ENCODE data around the gene PHKG1. TPM values are rescaled to one million over a fixed set of nuclear protein-coding genes. Genes with fewer than 3 reads are reported as not detected.
"Not testable (repeated sequence)": the region's sequence is repeated elsewhere in the genome, so short reads cannot be mapped to it uniquely, and the experiment has no call there.

Gene PHKG1
- 1 to 10 TPM in 1 of 4 donors, under 1 TPM in 2, not detected in 1; 0.31 to 2.7 (median 0.57) TPM for total RNA-seq

- intact Hi-C loops (cut with DNase I): no loop called here
- Histone ChIP-seq H3K27ac (peak within 1 kb of the TSS; percentile 11 to 70 (median 66)), H3K27me3 (no peaks in the 10 kb centered on the region), H3K4me1 (peaks cover 0 to 28% (median 17%) of the 10 kb centered on the region in 3 donors), H3K36me3 (peaks cover 0 to 13% (median 3%) of the 10 kb centered on the region in 3 donors), H3K9me3 (no peaks in the 10 kb centered on the region), H3K4me3 (peak within 1 kb of the TSS in 2 of 4 donors; percentile 3 to 45)
- TF ChIP-seq POLR2A (IDR thresholded peaks at IDR 0.05): no peak
- TF ChIP-seq, protein P1, sequence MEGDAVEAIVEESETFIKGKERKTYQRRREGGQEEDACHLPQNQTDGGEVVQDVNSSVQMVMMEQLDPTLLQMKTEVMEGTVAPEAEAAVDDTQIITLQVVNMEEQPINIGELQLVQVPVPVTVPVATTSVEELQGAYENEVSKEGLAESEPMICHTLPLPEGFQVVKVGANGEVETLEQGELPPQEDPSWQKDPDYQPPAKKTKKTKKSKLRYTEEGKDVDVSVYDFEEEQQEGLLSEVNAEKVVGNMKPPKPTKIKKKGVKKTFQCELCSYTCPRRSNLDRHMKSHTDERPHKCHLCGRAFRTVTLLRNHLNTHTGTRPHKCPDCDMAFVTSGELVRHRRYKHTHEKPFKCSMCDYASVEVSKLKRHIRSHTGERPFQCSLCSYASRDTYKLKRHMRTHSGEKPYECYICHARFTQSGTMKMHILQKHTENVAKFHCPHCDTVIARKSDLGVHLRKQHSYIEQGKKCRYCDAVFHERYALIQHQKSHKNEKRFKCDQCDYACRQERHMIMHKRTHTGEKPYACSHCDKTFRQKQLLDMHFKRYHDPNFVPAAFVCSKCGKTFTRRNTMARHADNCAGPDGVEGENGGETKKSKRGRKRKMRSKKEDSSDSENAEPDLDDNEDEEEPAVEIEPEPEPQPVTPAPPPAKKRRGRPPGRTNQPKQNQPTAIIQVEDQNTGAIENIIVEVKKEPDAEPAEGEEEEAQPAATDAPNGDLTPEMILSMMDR (IDR thresholded peaks at IDR 0.05): peak in 4 of 6 experiments; percentile 10 to 55 (median 17)
- no peak for DNase-seq
- WGBS, 2 donors: 26 to 31% methylated on average over 5 to 15 of the region's 19 CpGs
Observed at GRCh38 chr7:56092789-56093531, at the start of gene PHKG1. TSS of gene PHKG1 (minus strand) at chr7:56092952. CDS start at chr7:56088941, 4,011 bp downstream.

- H3K4me1 ChIP-seq; H3K4me3 ChIP-seq; DNase-seq; H3K36me3 ChIP-seq; intact Hi-C loops (cut with DNase I); H3K27me3 ChIP-seq; H3K9me3 ChIP-seq; H3K27ac ChIP-seq: not testable (repeated sequence)
- 55 to 58% methylated on average over 2 of the region's 2 CpGs for WGBS, 2 donors
Observed at GRCh38 chr7:56131062-56131461, 38.3 kb upstream of the PHKG1 start.

DNA sequence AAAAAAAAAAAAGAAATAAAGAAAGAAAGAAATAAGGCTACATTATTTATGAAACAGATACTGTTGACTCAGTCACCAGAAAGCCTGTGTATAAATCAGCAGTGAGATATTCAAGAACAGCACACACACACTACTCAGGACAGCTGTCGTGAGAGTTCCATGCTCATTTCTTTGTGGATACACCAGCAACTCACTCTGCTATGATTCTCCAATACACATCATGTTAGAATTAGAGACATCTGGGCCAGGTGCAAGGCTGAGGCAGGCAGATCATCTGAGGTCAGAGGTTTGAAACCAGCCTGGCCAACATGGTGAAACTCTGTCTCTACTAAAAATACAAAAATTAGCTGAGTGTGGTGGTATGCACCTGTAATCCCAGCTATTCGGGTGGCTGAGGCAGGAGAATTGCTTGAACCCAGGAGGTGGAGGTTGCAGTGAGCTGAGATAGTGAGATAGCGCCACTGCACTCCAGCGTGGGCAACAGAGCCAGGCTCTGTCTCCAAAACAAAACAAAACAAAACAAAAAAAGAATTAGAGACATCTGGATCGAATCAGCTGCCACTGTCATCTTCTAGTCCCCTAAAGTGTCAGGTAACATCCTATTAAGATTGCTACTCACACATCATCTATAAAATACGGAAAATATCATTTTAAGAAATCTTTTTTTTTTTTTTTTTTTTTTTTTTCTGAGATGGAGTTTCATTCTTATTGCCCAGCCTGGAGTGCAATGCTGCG is 34.7 kb upstream of the PHKG1 start:
- no peaks in the 10 kb centered on the region for H3K36me3 ChIP-seq
- no peaks in the 10 kb centered on the region for H3K27me3 ChIP-seq
- no peaks in the 10 kb centered on the region for H3K4me1 ChIP-seq
- TF ChIP-seq, protein P1 (IDR thresholded peaks at IDR 0.05): no peak
- TF ChIP-seq POLR2A (IDR thresholded peaks at IDR 0.05): no peak
- intact Hi-C loops (cut with DNase I): no loop called here
- H3K4me3 ChIP-seq: no peak overlapping the region
- no peak for DNase-seq
- 66 to 78% methylated on average over 7 of the region's 7 CpGs for WGBS, 2 donors
- no peak overlapping the region for H3K27ac ChIP-seq
- no peaks in the 10 kb centered on the region for H3K9me3 ChIP-seq

DNA sequence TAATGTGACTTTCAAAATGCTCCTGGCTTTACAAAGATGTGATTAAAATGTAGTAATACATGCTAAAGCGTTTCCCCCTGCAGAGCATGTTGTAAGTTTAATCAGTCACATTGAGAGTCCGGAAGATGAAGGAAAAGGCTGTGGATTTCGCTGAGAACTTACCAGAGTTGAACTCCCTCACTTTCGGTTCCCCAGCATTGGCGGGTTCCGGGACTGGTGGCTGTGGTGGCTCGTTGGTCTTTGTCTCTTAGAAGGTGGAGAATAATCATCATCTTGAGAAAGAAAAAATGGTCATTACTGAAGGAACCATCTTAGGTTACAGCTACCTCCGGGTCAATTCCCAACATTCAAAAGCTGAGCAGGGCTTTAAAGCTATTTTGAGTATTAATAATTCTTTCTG is 33.1 kb upstream of the PHKG1 start:
- Histone ChIP-seq H3K27ac (no peak overlapping the region), H3K36me3 (no peaks in the 10 kb centered on the region), H3K4me1 (no peaks in the 10 kb centered on the region), H3K4me3 (no peak overlapping the region), H3K27me3 (no peaks in the 10 kb centered on the region), H3K9me3 (no peaks in the 10 kb centered on the region)
- WGBS, 2 donors: 62 to 67% methylated on average over 8 of the region's 8 CpGs
- DNase-seq: no peak
- intact Hi-C loops (cut with DNase I): no loop called here
- TF ChIP-seq, protein P1 (IDR thresholded peaks at IDR 0.05): no peak
- TF ChIP-seq POLR2A (IDR thresholded peaks at IDR 0.05): no peak

DNA sequence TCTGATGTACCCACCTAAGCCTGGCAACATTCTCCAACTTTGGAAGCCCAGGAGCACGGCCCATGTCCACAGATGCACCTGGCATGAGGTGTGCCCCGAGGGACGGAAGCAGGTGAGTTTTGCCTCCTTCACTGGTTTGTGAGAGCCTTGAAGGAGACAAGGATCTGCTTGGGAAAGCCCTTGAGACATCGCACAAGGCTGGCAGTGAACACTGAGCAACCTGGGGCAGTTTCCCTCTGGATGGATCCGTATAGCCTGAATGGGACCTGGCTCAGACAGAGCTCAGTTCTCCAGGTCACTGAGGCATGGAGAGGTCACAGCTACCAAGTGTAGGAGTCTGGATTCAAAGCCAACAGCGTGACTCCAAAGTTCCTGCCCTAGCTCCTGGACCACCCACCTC is 32.2 kb upstream of the PHKG1 start:
- Histone ChIP-seq H3K27ac (no peak overlapping the region), H3K36me3 (no peaks in the 10 kb centered on the region), H3K9me3 (no peaks in the 10 kb centered on the region), H3K4me1 (no peaks in the 10 kb centered on the region), H3K27me3 (no peaks in the 10 kb centered on the region), H3K4me3 (no peak overlapping the region)
- no peak for DNase-seq
- intact Hi-C loops (cut with DNase I): no loop called here
- WGBS, 2 donors: 82 to 100% methylated on average over 1 to 5 of the region's 6 CpGs
- TF ChIP-seq POLR2A (IDR thresholded peaks at IDR 0.05): no peak
- TF ChIP-seq, protein P1 (IDR thresholded peaks at IDR 0.05): no peak

Measured in esophagus squamous epithelium (tissue), 5 donors.